HEK293 (cell line): ENCODE measurements around the gene COL15A1.

Experiments
- ATF2 ChIP-seq: fragments of 450-650 bp; formaldehyde crosslinking; IDR thresholded peaks from 2 replicates; pipeline ENCODE4 v1.5.1; 2016; ENCODE audit warnings: missing biosample characterization, missing genetic modification characterization, low read depth
- MEIS1 ChIP-seq: sonication (generic); formaldehyde crosslinking; IDR thresholded peaks from 2 replicates; pipeline ENCODE4 v1.8.1; 2022; ENCODE audit warnings: missing genetic modification reagents, mild to moderate bottlenecking, borderline replicate concordance
- ZBTB10 ChIP-seq: fragments of 450-650 bp; formaldehyde crosslinking; IDR thresholded peaks from 2 replicates; pipeline ENCODE4 v1.5.1; 2016; ENCODE audit warnings: missing biosample characterization, missing genetic modification characterization
- ZBTB44 ChIP-seq: fragments of 450-650 bp; IDR thresholded peaks from 2 replicates; pipeline ENCODE4 v1.5.1; 2018; ENCODE audit warnings: missing biosample characterization, mild to moderate bottlenecking, missing genetic modification characterization
- ZNF2 ChIP-seq: fragments of 450-650 bp; formaldehyde crosslinking; IDR thresholded peaks from 2 replicates; pipeline ENCODE4 v1.5.1; 2016; ENCODE audit warnings: missing biosample characterization, missing genetic modification characterization
- ZNF274 ChIP-seq, 2 experiments: fragments of 200-500 bp in 1 of 2; fragments of 450-650 bp in 1 of 2; sonication (Bioruptor generic) in 1 of 2; formaldehyde crosslinking in 1 of 2; IDR thresholded peaks; 2 replicates each; pipeline versions ENCODE4 v1.5.1 to v1.6.1; 2014 to 2016; ENCODE audit warnings: borderline replicate concordance in 1 of 2, inconsistent platforms in 1 of 2, low read length in 1 of 2, missing biosample characterization in 1 of 2, missing genetic modification characterization in 1 of 2
- ZNF292 ChIP-seq: fragments of 450-650 bp; formaldehyde crosslinking; IDR thresholded peaks from 2 replicates; pipeline ENCODE4 v1.5.1; 2016; ENCODE audit warnings: low read depth, missing biosample characterization, missing genetic modification characterization, borderline replicate concordance
- ZNF501 ChIP-seq: fragments of 450-650 bp; formaldehyde crosslinking; IDR thresholded peaks from 2 replicates; pipeline ENCODE4 v1.5.1; 2016; ENCODE audit warnings: missing biosample characterization, missing genetic modification characterization
- ZNF560 ChIP-seq: fragments of 450-650 bp; formaldehyde crosslinking; IDR thresholded peaks from 2 replicates; pipeline ENCODE4 v1.5.1; 2017; ENCODE audit warnings: missing biosample characterization, missing genetic modification characterization, borderline replicate concordance
- ZNF626 ChIP-seq: fragments of 450-650 bp; sonication (Bioruptor Pico); formaldehyde crosslinking; IDR thresholded peaks from 2 replicates; pipeline ENCODE4 v1.5.1; 2018; ENCODE audit warnings: missing biosample characterization, missing genetic modification characterization, inconsistent platforms
- ZNF830 ChIP-seq: fragments of 450-650 bp; IDR thresholded peaks from 2 replicates; pipeline ENCODE4 v1.5.0; 2018; ENCODE audit warnings: missing biosample characterization, missing genetic modification characterization, low read depth, mild to moderate bottlenecking, moderate library complexity
- TF ChIP-seq, protein P1 (sequence below): fragments of 450-650 bp; formaldehyde crosslinking; IDR thresholded peaks from 2 replicates; pipeline ENCODE4 v1.5.1; 2017; ENCODE audit warnings: missing biosample characterization, mild to moderate bottlenecking, missing genetic modification characterization, moderate library complexity
- TF ChIP-seq, protein P2 (sequence below): fragments of 450-650 bp; formaldehyde crosslinking; IDR thresholded peaks from 2 replicates; pipeline ENCODE4 v1.5.1; 2016; ENCODE audit warnings: missing biosample characterization, missing genetic modification characterization
- TF ChIP-seq, protein P3 (sequence below): fragments of 450-650 bp; formaldehyde crosslinking; IDR thresholded peaks from 2 replicates; pipeline ENCODE4 v1.5.1; 2016; ENCODE audit warnings: missing biosample characterization, missing genetic modification characterization

DNA sequence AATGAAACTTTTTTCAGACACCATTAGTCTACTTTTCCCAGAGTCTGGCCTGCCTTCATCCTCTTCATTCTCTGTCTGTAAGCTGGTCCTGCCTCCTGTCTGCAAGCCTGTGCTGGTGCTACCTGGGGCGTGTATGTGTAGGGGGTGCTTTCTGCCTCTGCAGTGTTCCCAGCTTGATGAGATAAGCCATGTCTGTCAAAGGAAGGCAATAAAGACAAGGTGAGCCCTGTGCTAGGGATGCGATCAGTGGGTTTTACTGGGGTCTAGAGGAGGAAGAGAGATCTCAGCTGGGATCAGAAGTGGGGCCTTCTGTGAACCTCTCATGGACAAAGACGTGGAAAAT, 83.2 kb downstream of the COL15A1 start:
- TF ChIP-seq, protein P1, sequence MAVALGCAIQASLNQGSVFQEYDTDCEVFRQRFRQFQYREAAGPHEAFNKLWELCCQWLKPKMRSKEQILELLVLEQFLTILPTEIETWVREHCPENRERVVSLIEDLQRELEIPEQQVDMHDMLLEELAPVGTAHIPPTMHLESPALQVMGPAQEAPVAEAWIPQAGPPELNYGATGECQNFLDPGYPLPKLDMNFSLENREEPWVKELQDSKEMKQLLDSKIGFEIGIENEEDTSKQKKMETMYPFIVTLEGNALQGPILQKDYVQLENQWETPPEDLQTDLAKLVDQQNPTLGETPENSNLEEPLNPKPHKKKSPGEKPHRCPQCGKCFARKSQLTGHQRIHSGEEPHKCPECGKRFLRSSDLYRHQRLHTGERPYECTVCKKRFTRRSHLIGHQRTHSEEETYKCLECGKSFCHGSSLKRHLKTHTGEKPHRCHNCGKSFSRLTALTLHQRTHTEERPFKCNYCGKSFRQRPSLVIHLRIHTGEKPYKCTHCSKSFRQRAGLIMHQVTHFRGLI (tag by site-specific recombination), result no peak
- TF ChIP-seq ZNF830 (tag by site-specific recombination) (no peak), ZNF501 (tag by site-specific recombination) (no peak), ZNF274 (IDR thresholded peaks at IDR 0.05; ENCODE audit: low read length) (no peak), ZNF274 (tag by site-specific recombination; IDR thresholded peaks at IDR 0.05; ENCODE audit: borderline replicate concordance) (no peak), ZNF2 (no peak), ATF2 (tag by site-specific recombination) (no peak), ZNF292 (tag by site-specific recombination) (no peak), MEIS1 (CRISPR knock-in tag) (no peak), ZNF626 (tag by site-specific recombination) (no peak), ZNF560 (tag by site-specific recombination) (no peak), ZBTB44 (tag by site-specific recombination) (no peak), ZBTB10 (no peak)
- TF ChIP-seq, protein P2, sequence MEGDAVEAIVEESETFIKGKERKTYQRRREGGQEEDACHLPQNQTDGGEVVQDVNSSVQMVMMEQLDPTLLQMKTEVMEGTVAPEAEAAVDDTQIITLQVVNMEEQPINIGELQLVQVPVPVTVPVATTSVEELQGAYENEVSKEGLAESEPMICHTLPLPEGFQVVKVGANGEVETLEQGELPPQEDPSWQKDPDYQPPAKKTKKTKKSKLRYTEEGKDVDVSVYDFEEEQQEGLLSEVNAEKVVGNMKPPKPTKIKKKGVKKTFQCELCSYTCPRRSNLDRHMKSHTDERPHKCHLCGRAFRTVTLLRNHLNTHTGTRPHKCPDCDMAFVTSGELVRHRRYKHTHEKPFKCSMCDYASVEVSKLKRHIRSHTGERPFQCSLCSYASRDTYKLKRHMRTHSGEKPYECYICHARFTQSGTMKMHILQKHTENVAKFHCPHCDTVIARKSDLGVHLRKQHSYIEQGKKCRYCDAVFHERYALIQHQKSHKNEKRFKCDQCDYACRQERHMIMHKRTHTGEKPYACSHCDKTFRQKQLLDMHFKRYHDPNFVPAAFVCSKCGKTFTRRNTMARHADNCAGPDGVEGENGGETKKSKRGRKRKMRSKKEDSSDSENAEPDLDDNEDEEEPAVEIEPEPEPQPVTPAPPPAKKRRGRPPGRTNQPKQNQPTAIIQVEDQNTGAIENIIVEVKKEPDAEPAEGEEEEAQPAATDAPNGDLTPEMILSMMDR (tag by site-specific recombination), result no peak
- TF ChIP-seq, protein P3, sequence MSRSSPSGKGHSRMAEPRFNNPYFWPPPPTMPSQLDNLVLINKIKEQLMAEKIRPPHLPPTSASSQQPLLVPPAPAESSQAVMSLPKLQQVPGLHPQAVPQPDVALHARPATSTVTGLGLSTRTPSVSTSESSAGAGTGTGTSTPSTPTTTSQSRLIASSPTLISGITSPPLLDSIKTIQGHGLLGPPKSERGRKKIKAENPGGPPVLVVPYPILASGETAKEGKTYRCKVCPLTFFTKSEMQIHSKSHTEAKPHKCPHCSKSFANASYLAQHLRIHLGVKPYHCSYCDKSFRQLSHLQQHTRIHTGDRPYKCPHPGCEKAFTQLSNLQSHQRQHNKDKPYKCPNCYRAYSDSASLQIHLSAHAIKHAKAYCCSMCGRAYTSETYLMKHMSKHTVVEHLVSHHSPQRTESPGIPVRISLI, result no peak
